Subcutaneous adipose tissue (tissue), 4 donors: Measurements from ENCODE around the gene DLGAP4. TPM values are rescaled to one million over a fixed set of nuclear protein-coding genes. Genes with fewer than 3 reads are reported as not detected.

Source experiments
- total RNA-seq, 4 donors: library from RNA; depleted of rRNA; stranded (reverse); fragments of >200 nt; gene quantifications; one replicate each; pipeline ENCODE4 v1.1.0, GENCODE V29; 2016
- TF ChIP-seq, protein P1 (sequence below): fragments of 450-650 bp; IDR thresholded peaks from one replicate; pipeline ENCODE4 v1.5.1; 2016; ENCODE audit warnings: low read depth, mild to moderate bottlenecking, control low read depth, antibody characterized with exemption, moderate library complexity

The DLGAP4 gene
- total RNA-seq, 4 donors from 2014 or later, result 25.8 to 47.4 (median 38.9) TPM

DNA sequence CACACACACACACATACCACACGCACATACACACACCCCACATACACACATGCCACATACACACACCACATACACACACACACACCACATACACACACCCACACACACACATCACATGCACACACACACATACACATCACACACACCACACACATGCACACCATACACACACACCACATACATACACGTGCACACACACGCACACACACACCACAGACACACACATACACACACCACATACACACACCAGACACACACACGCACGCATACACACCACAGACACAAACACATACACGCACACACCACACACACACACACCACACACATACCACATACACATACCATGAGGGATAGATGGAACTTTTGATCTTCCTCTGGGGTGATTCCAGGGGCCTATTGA, 90.2 kb downstream of the DLGAP4 start:
- TF ChIP-seq, protein P1, sequence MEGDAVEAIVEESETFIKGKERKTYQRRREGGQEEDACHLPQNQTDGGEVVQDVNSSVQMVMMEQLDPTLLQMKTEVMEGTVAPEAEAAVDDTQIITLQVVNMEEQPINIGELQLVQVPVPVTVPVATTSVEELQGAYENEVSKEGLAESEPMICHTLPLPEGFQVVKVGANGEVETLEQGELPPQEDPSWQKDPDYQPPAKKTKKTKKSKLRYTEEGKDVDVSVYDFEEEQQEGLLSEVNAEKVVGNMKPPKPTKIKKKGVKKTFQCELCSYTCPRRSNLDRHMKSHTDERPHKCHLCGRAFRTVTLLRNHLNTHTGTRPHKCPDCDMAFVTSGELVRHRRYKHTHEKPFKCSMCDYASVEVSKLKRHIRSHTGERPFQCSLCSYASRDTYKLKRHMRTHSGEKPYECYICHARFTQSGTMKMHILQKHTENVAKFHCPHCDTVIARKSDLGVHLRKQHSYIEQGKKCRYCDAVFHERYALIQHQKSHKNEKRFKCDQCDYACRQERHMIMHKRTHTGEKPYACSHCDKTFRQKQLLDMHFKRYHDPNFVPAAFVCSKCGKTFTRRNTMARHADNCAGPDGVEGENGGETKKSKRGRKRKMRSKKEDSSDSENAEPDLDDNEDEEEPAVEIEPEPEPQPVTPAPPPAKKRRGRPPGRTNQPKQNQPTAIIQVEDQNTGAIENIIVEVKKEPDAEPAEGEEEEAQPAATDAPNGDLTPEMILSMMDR, result no peak

DNA sequence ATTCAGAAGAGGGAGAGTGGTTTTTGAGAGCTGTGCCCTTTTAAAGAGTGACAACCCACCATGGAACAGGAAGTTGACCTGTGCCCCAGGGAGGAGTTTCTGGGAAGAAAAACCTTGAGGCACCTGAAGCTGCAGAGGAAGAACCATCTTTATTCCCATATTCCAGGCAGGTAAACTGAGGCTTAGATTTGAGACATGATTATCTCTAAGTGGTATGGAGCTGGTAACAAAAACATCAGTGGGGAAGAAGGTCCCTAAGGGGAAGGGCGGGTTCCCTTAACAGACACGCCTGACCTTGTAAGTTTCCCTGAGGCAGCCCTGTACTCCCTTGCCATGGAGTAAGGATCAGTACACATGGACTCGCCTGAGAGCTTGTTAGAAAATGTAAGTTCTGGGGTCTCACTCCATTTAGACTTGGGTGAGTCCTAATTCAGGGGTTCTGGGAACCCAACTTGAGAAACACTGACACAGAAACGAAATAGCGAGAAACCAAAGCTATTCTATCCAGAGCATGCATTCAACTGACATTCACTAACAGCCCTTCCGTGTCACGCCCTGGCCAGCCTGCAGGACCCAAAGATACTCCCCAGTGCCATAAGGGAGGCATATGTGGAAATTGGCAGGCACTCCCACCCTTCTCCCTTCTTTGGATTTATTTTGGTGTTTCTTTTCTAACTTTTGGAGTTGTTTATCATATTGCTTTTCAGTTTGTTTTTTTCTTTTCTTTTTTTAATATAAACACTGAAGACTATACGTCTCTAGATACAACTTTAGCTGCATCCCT, 90.9 kb downstream of the DLGAP4 start:
- TF ChIP-seq, protein P1, result no peak

DNA sequence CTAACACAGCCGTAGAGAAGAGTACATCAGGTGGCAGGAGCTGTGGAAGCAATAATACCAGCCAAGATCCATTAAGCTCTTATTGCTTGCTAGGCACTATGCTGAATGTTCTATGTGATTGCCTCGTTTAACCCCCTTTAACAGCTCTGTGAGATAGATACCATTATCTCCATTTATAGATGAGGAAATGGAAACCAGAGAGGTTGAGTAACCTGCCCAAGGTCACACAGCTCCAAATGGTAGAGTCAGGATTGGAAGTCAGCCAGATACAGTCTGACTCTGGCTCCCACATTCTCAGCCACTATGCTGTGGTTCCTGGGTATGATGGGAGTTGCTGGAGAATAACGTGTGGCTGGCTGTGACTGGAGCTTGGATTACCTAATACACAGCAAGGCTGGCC, 92.4 kb downstream of the DLGAP4 start:
- TF ChIP-seq, protein P1, result no peak

DNA sequence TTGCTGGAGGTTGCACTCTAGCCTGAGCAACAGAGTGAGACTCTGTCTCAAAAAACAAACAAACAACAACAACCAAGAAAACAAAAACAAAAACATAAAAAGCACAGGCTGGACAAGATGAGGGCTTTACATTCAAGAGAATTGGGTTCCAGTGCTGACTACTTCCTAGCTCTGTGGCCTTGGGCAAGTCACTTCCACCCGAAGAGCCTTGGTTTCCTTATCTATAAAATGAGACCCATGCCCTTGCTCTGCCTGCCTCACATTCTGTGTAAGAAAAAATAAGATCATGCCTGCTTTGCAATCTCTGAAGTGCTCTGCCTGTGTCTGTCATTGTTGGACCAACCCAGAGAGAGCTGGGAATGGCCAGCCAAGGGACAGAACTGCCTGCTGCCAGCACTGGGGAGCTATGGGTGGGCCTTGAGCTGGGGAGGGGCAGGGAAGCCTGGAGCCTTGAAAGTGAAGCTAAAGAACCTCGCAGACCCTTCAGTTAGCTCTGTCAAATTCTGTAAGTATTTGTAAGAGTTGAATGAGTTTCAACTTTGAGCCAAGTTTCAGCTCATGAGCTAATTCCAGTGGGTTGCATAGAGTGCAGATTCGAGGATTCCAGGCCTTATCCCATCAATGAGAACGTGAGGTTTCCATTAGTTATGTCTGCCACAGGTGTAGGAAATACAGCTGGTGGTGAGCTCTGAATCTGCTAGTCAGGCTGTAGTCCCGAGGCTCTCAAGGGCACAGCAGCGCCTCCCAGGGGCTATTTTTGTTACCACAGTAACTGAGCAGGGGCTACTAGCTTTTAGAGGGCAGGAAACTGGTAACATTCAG, 93.2 kb downstream of the DLGAP4 start:
- TF ChIP-seq, protein P1, result no peak

DNA sequence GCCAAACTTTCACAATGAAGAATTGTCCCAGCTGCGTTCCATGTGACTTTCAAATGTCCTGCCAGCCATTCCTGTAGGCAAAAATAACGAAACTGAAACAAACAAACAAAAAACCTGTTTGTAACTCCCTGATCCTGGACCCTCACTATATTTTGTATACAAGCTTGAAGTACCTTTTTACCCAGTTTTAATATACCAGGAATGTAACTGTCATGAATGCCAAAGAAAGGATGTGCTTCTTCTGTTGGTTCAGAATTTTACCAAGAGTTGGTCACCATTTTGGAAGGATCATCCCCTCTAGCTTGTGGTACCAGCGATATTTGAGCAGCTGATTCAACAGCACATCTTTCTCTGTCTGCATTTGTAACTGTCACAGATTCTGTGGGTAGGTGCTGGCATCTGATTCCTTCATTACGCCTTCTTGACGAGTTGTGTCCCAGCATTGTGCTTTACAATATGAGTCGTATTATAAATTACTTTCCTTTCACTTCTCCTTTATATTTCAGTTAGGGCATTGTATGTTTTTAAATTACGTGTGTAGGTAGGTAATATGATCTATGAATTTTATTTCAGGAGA, 93.9 kb downstream of the DLGAP4 start:
- TF ChIP-seq, protein P1, result no peak

DNA sequence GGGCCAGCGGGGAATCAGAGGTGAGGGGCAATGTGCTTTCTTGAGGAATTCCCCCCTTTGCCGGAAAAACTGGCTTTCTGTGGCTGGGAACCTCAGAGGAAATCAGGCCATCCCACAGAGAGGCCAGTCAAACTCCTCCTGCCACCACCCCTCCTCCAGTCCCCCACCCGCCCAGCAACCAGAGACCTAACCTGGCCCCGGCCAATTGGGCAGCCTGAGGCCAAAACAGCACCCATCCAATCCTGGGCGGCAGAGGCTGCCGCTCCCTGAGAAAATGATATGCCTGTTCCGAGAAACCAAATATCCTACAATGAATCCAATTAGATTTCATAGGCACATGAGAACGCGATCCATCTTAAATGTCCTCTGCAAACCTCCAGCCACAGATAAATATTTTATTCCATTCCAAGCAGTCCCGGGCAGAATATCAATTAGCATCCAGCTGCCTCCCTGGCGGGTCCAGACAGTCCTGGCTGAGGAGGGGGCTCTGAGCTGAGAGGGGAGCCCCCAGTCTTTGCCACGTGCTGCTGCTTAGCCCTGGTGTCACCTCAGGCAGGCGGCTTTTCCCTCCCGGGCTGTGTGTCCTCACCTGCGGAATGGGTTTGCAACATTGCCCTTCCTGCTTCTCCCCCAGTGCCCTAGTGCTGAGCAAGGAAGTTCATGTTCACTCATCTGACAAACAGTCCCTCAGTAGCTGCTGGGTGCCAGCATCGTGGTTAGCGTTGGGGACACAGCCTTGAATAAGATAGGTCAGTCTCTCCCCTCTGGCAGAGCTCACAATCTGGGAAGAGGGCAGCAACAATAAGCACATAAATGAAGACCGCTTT, 95.0 kb downstream of the DLGAP4 start:
- TF ChIP-seq, protein P1, result no peak
